Right cardiac atrium (tissue), 5 donors: ENCODE results near the gene DNAH3. TPM values are rescaled to one million over a fixed set of nuclear protein-coding genes. Genes with fewer than 3 reads are reported as not detected.
"Not testable (repeated sequence)": the region's sequence is repeated elsewhere in the genome, so short reads cannot be mapped to it uniquely, and the experiment has no call there.

Experiments used
- ATAC-seq, 2 donors: fragments of 200-7000 bp; cut with Tn5 transposase; one replicate each; pipeline versions ENCODE4 v1.8.0 to v1.9.1; 2020; ENCODE audit warnings: moderate library complexity in 2 of 2, mild to moderate bottlenecking in 1 of 2
- DNase-seq, 3 donors: peaks; one replicate each; pipeline ENCODE4 v3.0.0-alpha.2; 2020
- H3K27ac ChIP-seq: one replicate; pipeline ENCODE4 v1.5.1; 2013; ENCODE audit warnings: mild to moderate bottlenecking, low read length, control low read depth, moderate library complexity
- H3K27me3 ChIP-seq: one replicate; pipeline ENCODE4 v1.6.1; 2013; ENCODE audit not compliant: control insufficient read depth, insufficient read depth
- H3K4me1 ChIP-seq: one replicate; pipeline ENCODE4 v1.6.1; 2013; ENCODE audit warnings: low read length; ENCODE audit not compliant: control insufficient read depth, insufficient read depth
- H3K4me3 ChIP-seq: one replicate; pipeline ENCODE4 v1.5.1; 2013; ENCODE audit warnings: low read length, control low read depth
- H3K9me3 ChIP-seq: one replicate; pipeline ENCODE4 v1.6.1; 2013; ENCODE audit warnings: low read length; ENCODE audit not compliant: control insufficient read depth
- WGBS: extraction: QIAGEN DNeasy Blood & Tissue Kit; methylation state at CpG from one replicate; pipeline ENCODE4 v1.1.7; 2013; 5-methylcytosine and 5-hydroxymethylcytosine counted together
- intact Hi-C, 4 donors: fragments of 100-400 bp; cut with DNase I; formaldehyde crosslinking; loops; one replicate each; pipeline versions ENCODE4 v1.11.0 to v1.14.0; 2022 to 2023
- polyA plus RNA-seq: library from polyadenylated mRNA; stranded (reverse); fragments of 200-250 nt; gene quantifications from one replicate; pipeline ENCODE4 v1.2.3, GENCODE V29; 2013
- total RNA-seq, 4 donors: library from RNA; stranded (reverse); fragmentation: NEBNext Ultra II Directional; extraction: Animal tissue kit (Norgen Biotek cat#: 25700); gene quantifications; one replicate each; pipeline ENCODE4 v1.2.1, GENCODE V29; 2021
- donor health status: healthy with polysubstance abuse.
- donor health status: DM: no; HTN: yes; CAD: no.
- donor health status: DM: no; HTN: no; CAD: no.
- donor health status: DM: no; HTN: yes; CAD: no; lungs with severe emphysema.
- donor health status: DM: yes; HTN: yes; CAD: no.

DNAH3 gene
- total and polyA plus RNA-seq, 5 donors = 0.09 to 0.68 (median 0.14) TPM

- Histone ChIP-seq H3K27ac (no peak overlapping the region), H3K4me1 (no peaks in the 10 kb centered on the region), H3K9me3 (no peaks in the 10 kb centered on the region), H3K4me3 (no peak overlapping the region), H3K27me3 (no peaks in the 10 kb centered on the region)
- DNase-seq (no peak), ATAC-seq (no peak)
- intact Hi-C loops = no loop called here
- WGBS = 84% methylated on average over 1 of the region's 1 CpG
These were observed 77.7 kb downstream of the DNAH3 start for GRCh38 chr16:21072976-21073375.

- no peak for DNase-seq
- no peaks in the 10 kb centered on the region for H3K27me3 ChIP-seq
- no peaks in the 10 kb centered on the region for H3K4me1 ChIP-seq
- H3K4me3 ChIP-seq = no peak overlapping the region
- no peak overlapping the region for H3K27ac ChIP-seq
- intact Hi-C loops = no loop called here
- WGBS = 94% methylated on average over 4 of the region's 4 CpGs
- ATAC-seq = no peak
- no peaks in the 10 kb centered on the region for H3K9me3 ChIP-seq
These were observed 78.9 kb downstream of the DNAH3 start for GRCh38 chr16:21071741-21072140.

- DNase-seq = no peak
- intact Hi-C loops = no loop called here
- WGBS = 80% methylated on average over 4 of the region's 4 CpGs
These were observed 80.1 kb downstream of the DNAH3 start for GRCh38 chr16:21070564-21070963.

GRCh38 chr16:21069986-21070385 lies 80.7 kb downstream of the DNAH3 start:
- intact Hi-C loops = no loop called here
- 96% methylated on average over 6 of the region's 6 CpGs for WGBS

More at GRCh38 chr16:21070564-21070963, 80.1 kb downstream of the DNAH3 start:
- H3K27me3 ChIP-seq = no peaks in the 10 kb centered on the region
- H3K4me3 ChIP-seq = no peak overlapping the region
- H3K27ac ChIP-seq = no peak overlapping the region
- no peak for ATAC-seq
- no peaks in the 10 kb centered on the region for H3K4me1 ChIP-seq
- no peaks in the 10 kb centered on the region for H3K9me3 ChIP-seq

GRCh38 chr16:21064203-21064602 lies 86.4 kb downstream of the DNAH3 start:
- DNase-seq = no peak
- intact Hi-C loops = no loop called here
- ATAC-seq = no peak
- H3K4me3 ChIP-seq = no peak overlapping the region
- no peaks in the 10 kb centered on the region for H3K9me3 ChIP-seq
- H3K4me1 ChIP-seq = no peaks in the 10 kb centered on the region
- no peak overlapping the region for H3K27ac ChIP-seq
- WGBS = 81% methylated on average over 1 of the region's 1 CpG
- H3K27me3 ChIP-seq = no peaks in the 10 kb centered on the region

More at GRCh38 chr16:21069986-21070385, 80.7 kb downstream of the DNAH3 start:
- no peak for ATAC-seq
- Histone ChIP-seq H3K4me3 (no peak overlapping the region), H3K4me1 (no peaks in the 10 kb centered on the region), H3K9me3 (no peaks in the 10 kb centered on the region), H3K27ac (no peak overlapping the region), H3K27me3 (no peaks in the 10 kb centered on the region)
- no peak for DNase-seq

GRCh38 chr16:21063314-21063713 lies 87.3 kb downstream of the DNAH3 start:
- intact Hi-C loops, H3K4me3 ChIP-seq, H3K4me1 ChIP-seq, H3K27ac ChIP-seq, H3K9me3 ChIP-seq, DNase-seq, H3K27me3 ChIP-seq, ATAC-seq: not testable (repeated sequence)
- WGBS = 92% methylated on average over 6 of the region's 6 CpGs

GRCh38 chr16:21060027-21060510 lies 90.6 kb downstream of the DNAH3 start:
- DNase-seq (no peak), ATAC-seq (no peak)
- no peaks in the 10 kb centered on the region for H3K27me3 ChIP-seq
- H3K4me3 ChIP-seq = no peak overlapping the region
- no peak overlapping the region for H3K27ac ChIP-seq
- WGBS = 64% methylated on average over 4 of the region's 4 CpGs
- no peaks in the 10 kb centered on the region for H3K4me1 ChIP-seq
- H3K9me3 ChIP-seq = no peaks in the 10 kb centered on the region
- intact Hi-C loops = no loop called here

- 81% methylated on average over 7 of the region's 7 CpGs for WGBS
- Histone ChIP-seq H3K27me3 (no peaks in the 10 kb centered on the region), H3K4me3 (no peak overlapping the region), H3K27ac (no peak overlapping the region), H3K9me3 (no peaks in the 10 kb centered on the region), H3K4me1 (no peaks in the 10 kb centered on the region)
- no peak for ATAC-seq
- DNase-seq = no peak
- intact Hi-C loops = no loop called here
These were observed 92.8 kb downstream of the DNAH3 start for GRCh38 chr16:21057875-21058274.

- no peak overlapping the region for H3K27ac ChIP-seq
- ATAC-seq = no peak
- no peak overlapping the region for H3K4me3 ChIP-seq
- 47% methylated on average over 3 of the region's 3 CpGs for WGBS
- no peaks in the 10 kb centered on the region for H3K4me1 ChIP-seq
- no peak for DNase-seq
- intact Hi-C loops = no loop called here
- no peaks in the 10 kb centered on the region for H3K27me3 ChIP-seq
- H3K9me3 ChIP-seq = no peaks in the 10 kb centered on the region
These were observed 94.2 kb downstream of the DNAH3 start for GRCh38 chr16:21056396-21056795.

GRCh38 chr16:21055738-21056137 lies 94.9 kb downstream of the DNAH3 start:
- ATAC-seq, intact Hi-C loops, H3K9me3 ChIP-seq, H3K27ac ChIP-seq, H3K27me3 ChIP-seq, H3K4me3 ChIP-seq, H3K4me1 ChIP-seq, DNase-seq: not testable (repeated sequence)
- WGBS = 93% methylated on average over 4 of the region's 4 CpGs

GRCh38 chr16:21053590-21053989 lies 97.1 kb downstream of the DNAH3 start:
- no peaks in the 10 kb centered on the region for H3K4me1 ChIP-seq
- 81% methylated on average over 1 of the region's 1 CpG for WGBS
- ATAC-seq (no peak), DNase-seq (no peak)
- intact Hi-C loops = no loop called here
- H3K9me3 ChIP-seq = no peaks in the 10 kb centered on the region
- H3K27ac ChIP-seq = no peak overlapping the region
- no peak overlapping the region for H3K4me3 ChIP-seq
- no peaks in the 10 kb centered on the region for H3K27me3 ChIP-seq
